Astrocyte of the hippocampus (primary cell): ENCODE measurements around the gene AXIN2.

Source experiments
- DNase-seq: peaks from one replicate; pipeline ENCODE4 v3.0.0; 2011; ENCODE audit warnings: low read depth, low spot score

Gene AXIN2

GRCh38 chr17:65561452-65562205 is at the start of gene AXIN2:
Gene AXIN2, minus strand, starts transcription at chr17:65561648. Its CDS starts 3,028 bp downstream, at chr17:65558620.
- peak; percentile 98 for DNase-seq

- DNase-seq, result no peak
Observed at GRCh38 chr17:65609749-65610148, 48.3 kb upstream of the AXIN2 start.

- no peak for DNase-seq
Observed at GRCh38 chr17:65609286-65609685, 47.8 kb upstream of the AXIN2 start.

GRCh38 chr17:65604070-65604469 is 42.6 kb upstream of the AXIN2 start:
- peak; percentile 47 for DNase-seq

GRCh38 chr17:65601881-65602280 is 40.4 kb upstream of the AXIN2 start:
- DNase-seq, result no peak

- no peak for DNase-seq
Observed at GRCh38 chr17:65601145-65601544, 39.7 kb upstream of the AXIN2 start.

- DNase-seq, result no peak
Observed at GRCh38 chr17:65600518-65600917, 39.1 kb upstream of the AXIN2 start.

- DNase-seq, result no peak
Observed at GRCh38 chr17:65599650-65600049, 38.2 kb upstream of the AXIN2 start.

GRCh38 chr17:65598746-65599145 is 37.3 kb upstream of the AXIN2 start:
- DNase-seq, result no peak

- DNase-seq, result no peak
Observed at GRCh38 chr17:65595071-65595656, 33.7 kb upstream of the AXIN2 start.

- DNase-seq, result peak; percentile 55
Observed at GRCh38 chr17:65593855-65594845, 32.7 kb upstream of the AXIN2 start.

GRCh38 chr17:65593092-65593854 is 31.8 kb upstream of the AXIN2 start:
- no peak for DNase-seq

GRCh38 chr17:65592125-65592965 is 30.9 kb upstream of the AXIN2 start:
- DNase-seq, result peak; percentile 33

GRCh38 chr17:65589321-65589720 is 27.9 kb upstream of the AXIN2 start:
- no peak for DNase-seq

- DNase-seq, result no peak
Observed at GRCh38 chr17:65588181-65588808, 26.8 kb upstream of the AXIN2 start.

- no peak for DNase-seq
Observed at GRCh38 chr17:65587534-65588180, 26.2 kb upstream of the AXIN2 start.

- DNase-seq, result no peak
Observed at GRCh38 chr17:65586899-65587298, 25.5 kb upstream of the AXIN2 start.

GRCh38 chr17:65584604-65585521 is 23.4 kb upstream of the AXIN2 start:
- no peak for DNase-seq
